ENCODE results near the gene RIC8B.

RIC8B gene

GRCh38 chr12:106729611-106730010, 44.9 kb upstream of the RIC8B start:
- Histone ChIP-seq H3K9me2 (ENCODE audit: low read depth, low read length) (no peaks in the 10 kb centered on the region), H3K4me3 (ENCODE audit: low read depth, low read length, poor library complexity, severe bottlenecking) (no peak overlapping the region), H3F3A (ENCODE audit: insufficient read depth, low read length) (no peaks in the 10 kb centered on the region), H3K9ac (ENCODE audit: low read length) (no peak overlapping the region), H3K9me3 (ENCODE audit: low read length) (no peaks in the 10 kb centered on the region), H4K20me1 (ENCODE audit: insufficient read depth, low read length) (no peaks in the 10 kb centered on the region), H3K36me3 (ENCODE audit: insufficient read depth, low read length) (no peaks in the 10 kb centered on the region), H3K27me3 (ENCODE audit: insufficient read depth, low read length) (no peaks in the 10 kb centered on the region), H3K79me2 (ENCODE audit: insufficient read depth, low read length) (no peaks in the 10 kb centered on the region), H2AFZ (ENCODE audit: low read length) (no peak overlapping the region), H3K27ac (ENCODE audit: low read depth, low read length, poor library complexity, severe bottlenecking) (no peak overlapping the region), H3K4me2 (ENCODE audit: low read length) (no peak overlapping the region), H3K4me1 (ENCODE audit: insufficient read depth, low read length, severe bottlenecking) (no peaks in the 10 kb centered on the region)
- TF ChIP-seq EZH2 (IDR thresholded peaks at IDR 0.05; ENCODE audit: borderline replicate concordance, low read length), result no peak
- TF ChIP-seq, protein P1, sequence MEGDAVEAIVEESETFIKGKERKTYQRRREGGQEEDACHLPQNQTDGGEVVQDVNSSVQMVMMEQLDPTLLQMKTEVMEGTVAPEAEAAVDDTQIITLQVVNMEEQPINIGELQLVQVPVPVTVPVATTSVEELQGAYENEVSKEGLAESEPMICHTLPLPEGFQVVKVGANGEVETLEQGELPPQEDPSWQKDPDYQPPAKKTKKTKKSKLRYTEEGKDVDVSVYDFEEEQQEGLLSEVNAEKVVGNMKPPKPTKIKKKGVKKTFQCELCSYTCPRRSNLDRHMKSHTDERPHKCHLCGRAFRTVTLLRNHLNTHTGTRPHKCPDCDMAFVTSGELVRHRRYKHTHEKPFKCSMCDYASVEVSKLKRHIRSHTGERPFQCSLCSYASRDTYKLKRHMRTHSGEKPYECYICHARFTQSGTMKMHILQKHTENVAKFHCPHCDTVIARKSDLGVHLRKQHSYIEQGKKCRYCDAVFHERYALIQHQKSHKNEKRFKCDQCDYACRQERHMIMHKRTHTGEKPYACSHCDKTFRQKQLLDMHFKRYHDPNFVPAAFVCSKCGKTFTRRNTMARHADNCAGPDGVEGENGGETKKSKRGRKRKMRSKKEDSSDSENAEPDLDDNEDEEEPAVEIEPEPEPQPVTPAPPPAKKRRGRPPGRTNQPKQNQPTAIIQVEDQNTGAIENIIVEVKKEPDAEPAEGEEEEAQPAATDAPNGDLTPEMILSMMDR (IDR thresholded peaks at IDR 0.05; ENCODE audit: low read length), result no peak

DNA sequence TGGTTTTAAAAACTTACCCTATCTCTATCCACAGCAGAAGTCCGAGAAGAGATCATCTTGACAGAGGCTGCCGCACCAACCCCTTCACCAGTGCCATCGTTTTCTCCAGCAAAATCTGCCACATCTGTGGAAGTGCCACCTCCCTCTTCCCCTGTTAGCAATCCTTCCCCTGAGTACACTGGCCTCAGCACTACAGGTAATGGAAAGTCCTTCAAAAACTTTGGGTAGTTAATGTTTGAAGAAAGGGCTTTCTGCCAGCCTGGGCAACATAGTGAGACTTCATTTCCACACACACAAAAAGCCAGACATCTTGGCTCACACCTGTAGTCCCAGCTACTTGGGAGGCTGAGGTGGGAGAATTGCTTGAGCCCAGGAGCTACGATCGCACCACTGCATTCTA, 41.6 kb upstream of the RIC8B start:
- Histone ChIP-seq H3K4me2 (ENCODE audit: low read length) (no peak overlapping the region), H3K79me2 (ENCODE audit: insufficient read depth, low read length) (no peaks in the 10 kb centered on the region), H3F3A (ENCODE audit: insufficient read depth, low read length) (no peaks in the 10 kb centered on the region), H3K4me3 (ENCODE audit: low read depth, low read length, poor library complexity, severe bottlenecking) (no peak overlapping the region), H2AFZ (ENCODE audit: low read length) (no peak overlapping the region), H3K36me3 (ENCODE audit: insufficient read depth, low read length) (no peaks in the 10 kb centered on the region), H3K4me1 (ENCODE audit: insufficient read depth, low read length, severe bottlenecking) (no peaks in the 10 kb centered on the region), H4K20me1 (ENCODE audit: insufficient read depth, low read length) (no peaks in the 10 kb centered on the region), H3K27me3 (ENCODE audit: insufficient read depth, low read length) (no peaks in the 10 kb centered on the region), H3K9me2 (ENCODE audit: low read depth, low read length) (no peaks in the 10 kb centered on the region), H3K27ac (ENCODE audit: low read depth, low read length, poor library complexity, severe bottlenecking) (no peak overlapping the region), H3K9ac (ENCODE audit: low read length) (no peak overlapping the region), H3K9me3 (ENCODE audit: low read length) (no peaks in the 10 kb centered on the region)
- TF ChIP-seq, protein P1 (IDR thresholded peaks at IDR 0.05; ENCODE audit: low read length), result no peak
- no peak for TF ChIP-seq EZH2 (IDR thresholded peaks at IDR 0.05; ENCODE audit: borderline replicate concordance, low read length)

GRCh38 chr12:106733660-106734059, 40.8 kb upstream of the RIC8B start:
- H3K9ac ChIP-seq (ENCODE audit: low read length), result no peak overlapping the region
- no peak overlapping the region for H3K4me3 ChIP-seq (ENCODE audit: low read depth, low read length, poor library complexity, severe bottlenecking)
- no peaks in the 10 kb centered on the region for H3K9me3 ChIP-seq (ENCODE audit: low read length)
- TF ChIP-seq EZH2 (IDR thresholded peaks at IDR 0.05; ENCODE audit: borderline replicate concordance, low read length), result no peak
- TF ChIP-seq, protein P1 (IDR thresholded peaks at IDR 0.05; ENCODE audit: low read length), result no peak
- H3K36me3 ChIP-seq (ENCODE audit: insufficient read depth, low read length), result no peaks in the 10 kb centered on the region
- no peak overlapping the region for H3K27ac ChIP-seq (ENCODE audit: low read depth, low read length, poor library complexity, severe bottlenecking)
- no peaks in the 10 kb centered on the region for H3K4me1 ChIP-seq (ENCODE audit: insufficient read depth, low read length, severe bottlenecking)
- H3K9me2 ChIP-seq (ENCODE audit: low read depth, low read length), result no peaks in the 10 kb centered on the region
- no peaks in the 10 kb centered on the region for H4K20me1 ChIP-seq (ENCODE audit: insufficient read depth, low read length)
- no peaks in the 10 kb centered on the region for H3K27me3 ChIP-seq (ENCODE audit: insufficient read depth, low read length)
- no peak overlapping the region for H3K4me2 ChIP-seq (ENCODE audit: low read length)
- no peaks in the 10 kb centered on the region for H3K79me2 ChIP-seq (ENCODE audit: insufficient read depth, low read length)
- no peaks in the 10 kb centered on the region for H3F3A ChIP-seq (ENCODE audit: insufficient read depth, low read length)
- no peak overlapping the region for H2AFZ ChIP-seq (ENCODE audit: low read length)
